Panc1 (cell line): Measurements from ENCODE around the gene SAMD4A.

Experiments
- CTCF ChIP-seq: fragments of 450-650 bp; IDR thresholded peaks from 2 replicates; pipeline ENCODE4 v1.5.1; 2017; ENCODE audit warnings: mild to moderate bottlenecking
- POLR2AphosphoS5 ChIP-seq: IDR thresholded peaks from 2 replicates; pipeline ENCODE4 v1.6.1; 2012; ENCODE audit warnings: mild to moderate bottlenecking, low read depth, low read length, moderate library complexity
- SIN3A ChIP-seq: IDR thresholded peaks from 2 replicates; pipeline ENCODE4 v1.6.1; 2012; ENCODE audit warnings: low read depth, mild to moderate bottlenecking, low read length, moderate library complexity, borderline replicate concordance; ENCODE audit not compliant: insufficient read depth

- TF ChIP-seq CTCF: no peak
- no peak for TF ChIP-seq SIN3A
- no peak for TF ChIP-seq POLR2AphosphoS5
These were observed 36.4 kb downstream of the SAMD4A start for GRCh38 chr14:54603362-54603761.
